HepG2 (cell line): ENCODE data around the gene TSC22D3.

Experiments
- ARID2 ChIP-seq: sonication (generic); formaldehyde crosslinking; IDR thresholded peaks from 2 replicates; pipeline ENCODE4 v1.8.1; 2022; ENCODE audit warnings: mild to moderate bottlenecking, missing genetic modification reagents, borderline replicate concordance
- EP300 ChIP-seq, 3 experiments: sonication (generic) in 1 of 3; formaldehyde crosslinking in 1 of 3; IDR thresholded peaks; 2 replicates each; pipeline versions ENCODE4 v1.5.1 to v1.6.1; 2011 to 2020; ENCODE audit warnings: low read depth in 2 of 3, low read length in 2 of 3, borderline replicate concordance in 1 of 3, improper control_type of control experiment in 1 of 3, mild to moderate bottlenecking in 1 of 3, missing genetic modification reagents in 1 of 3, moderate library complexity in 1 of 3
- GABPA ChIP-seq, 2 experiments: IDR thresholded peaks; 2 replicates each; pipeline ENCODE4 v1.6.1; 2011 to 2016; ENCODE audit warnings: low read depth in 2 of 2, low read length in 1 of 2, missing biosample characterization in 1 of 2, missing genetic modification characterization in 1 of 2
- JUN ChIP-seq: sonication (generic); formaldehyde crosslinking; IDR thresholded peaks from 2 replicates; pipeline ENCODE4 v1.4.0; 2020; ENCODE audit warnings: mild to moderate bottlenecking, missing genetic modification reagents
- KAT8 ChIP-seq: IDR thresholded peaks from 2 replicates; pipeline ENCODE4 v1.6.1; 2016; ENCODE audit warnings: missing genetic modification reagents, missing compliant biosample characterization
- NFKB2 ChIP-seq: sonication (generic); formaldehyde crosslinking; IDR thresholded peaks from 2 replicates; pipeline ENCODE4 v1.4.0; 2020; ENCODE audit warnings: missing genetic modification reagents, borderline replicate concordance
- POLR2AphosphoS5 ChIP-seq: IDR thresholded peaks from 2 replicates; pipeline ENCODE4 v1.6.1; 2012; ENCODE audit warnings: low read depth, low read length
- RAD21 ChIP-seq: fragments of 450-650 bp; formaldehyde crosslinking; IDR thresholded peaks from 2 replicates; pipeline ENCODE4 v1.5.0; 2020; ENCODE audit warnings: mild to moderate bottlenecking
- SETDB1 ChIP-seq: sonication (generic); formaldehyde crosslinking; IDR thresholded peaks from 2 replicates; pipeline ENCODE4 v1.5.1; 2020; ENCODE audit warnings: missing genetic modification reagents, mild to moderate bottlenecking, borderline replicate concordance
- SP4 ChIP-seq: sonication (generic); formaldehyde crosslinking; IDR thresholded peaks from 2 replicates; pipeline ENCODE4 v1.8.1; 2023; ENCODE audit warnings: mild to moderate bottlenecking, missing genetic modification reagents
- TCF7L2 ChIP-seq: IDR thresholded peaks from 2 replicates; pipeline ENCODE4 v1.6.1; 2011; ENCODE audit warnings: mild to moderate bottlenecking, low read depth, low read length, moderate library complexity
- ZNF660 ChIP-seq: sonication (generic); formaldehyde crosslinking; IDR thresholded peaks from 2 replicates; pipeline ENCODE4 v1.5.1; 2020; ENCODE audit warnings: mild to moderate bottlenecking, low read depth, missing genetic modification reagents, borderline replicate concordance
- ZNF776 ChIP-seq: sonication (generic); formaldehyde crosslinking; IDR thresholded peaks from 2 replicates; pipeline ENCODE4 v1.4.0; 2020; ENCODE audit warnings: mild to moderate bottlenecking, missing genetic modification reagents
- TF ChIP-seq, protein P1 (sequence below): sonication (generic); formaldehyde crosslinking; IDR thresholded peaks from 2 replicates; pipeline ENCODE4 v1.5.0; 2020; ENCODE audit warnings: mild to moderate bottlenecking, missing genetic modification reagents, moderate library complexity

DNA sequence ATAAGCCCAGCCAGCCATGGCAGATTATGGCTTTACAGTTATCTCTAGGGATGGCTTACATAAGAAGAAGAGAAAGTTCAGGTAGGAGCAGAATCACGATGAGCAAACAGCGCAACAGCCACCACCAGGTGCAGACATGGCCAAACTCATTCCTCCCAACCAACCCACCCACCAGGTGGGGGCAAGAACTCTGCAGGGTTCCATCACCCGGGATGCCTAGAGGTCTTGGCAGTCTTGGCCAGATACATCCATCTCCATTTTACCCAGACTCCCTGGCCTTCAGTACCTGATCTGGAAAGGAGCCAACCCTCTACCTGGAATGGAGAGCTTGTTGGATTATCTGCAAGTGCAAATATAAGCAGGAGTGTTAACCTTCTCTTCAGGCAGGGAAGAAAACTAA lies 7.5 kb downstream of the TSC22D3 start:
- TF ChIP-seq ZNF660 (CRISPR knock-in tag): no peak
- no peak for TF ChIP-seq KAT8
- no peak for TF ChIP-seq SP4
- TF ChIP-seq JUN (CRISPR knock-in tag): no peak
- TF ChIP-seq, protein P1, sequence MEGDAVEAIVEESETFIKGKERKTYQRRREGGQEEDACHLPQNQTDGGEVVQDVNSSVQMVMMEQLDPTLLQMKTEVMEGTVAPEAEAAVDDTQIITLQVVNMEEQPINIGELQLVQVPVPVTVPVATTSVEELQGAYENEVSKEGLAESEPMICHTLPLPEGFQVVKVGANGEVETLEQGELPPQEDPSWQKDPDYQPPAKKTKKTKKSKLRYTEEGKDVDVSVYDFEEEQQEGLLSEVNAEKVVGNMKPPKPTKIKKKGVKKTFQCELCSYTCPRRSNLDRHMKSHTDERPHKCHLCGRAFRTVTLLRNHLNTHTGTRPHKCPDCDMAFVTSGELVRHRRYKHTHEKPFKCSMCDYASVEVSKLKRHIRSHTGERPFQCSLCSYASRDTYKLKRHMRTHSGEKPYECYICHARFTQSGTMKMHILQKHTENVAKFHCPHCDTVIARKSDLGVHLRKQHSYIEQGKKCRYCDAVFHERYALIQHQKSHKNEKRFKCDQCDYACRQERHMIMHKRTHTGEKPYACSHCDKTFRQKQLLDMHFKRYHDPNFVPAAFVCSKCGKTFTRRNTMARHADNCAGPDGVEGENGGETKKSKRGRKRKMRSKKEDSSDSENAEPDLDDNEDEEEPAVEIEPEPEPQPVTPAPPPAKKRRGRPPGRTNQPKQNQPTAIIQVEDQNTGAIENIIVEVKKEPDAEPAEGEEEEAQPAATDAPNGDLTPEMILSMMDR (CRISPR knock-in tag): no peak
- no peak for TF ChIP-seq POLR2AphosphoS5
- no peak for TF ChIP-seq SETDB1
- no peak for TF ChIP-seq ZNF776 (CRISPR knock-in tag)
- TF ChIP-seq ARID2 (CRISPR knock-in tag): no peak
- TF ChIP-seq EP300 (IDR thresholded peaks at IDR 0.05; ENCODE audit: low read depth in 2 of 2, low read length in 2 of 2): no peak
- no peak for TF ChIP-seq EP300 (CRISPR knock-in tag; IDR thresholded peaks at IDR 0.05; ENCODE audit: borderline replicate concordance)
- TF ChIP-seq TCF7L2: no peak
- TF ChIP-seq GABPA (IDR thresholded peaks at IDR 0.05; ENCODE audit: low read depth, low read length): no peak
- TF ChIP-seq GABPA (CRISPR knock-in tag; IDR thresholded peaks at IDR 0.05; ENCODE audit: low read depth): no peak
- no peak for TF ChIP-seq RAD21 (CRISPR knock-in tag)
- no peak for TF ChIP-seq NFKB2 (CRISPR knock-in tag)
